IMR-90 (cell line): Measurements from ENCODE around the gene GMNN. TPM values are rescaled to one million over a fixed set of nuclear protein-coding genes. Genes with fewer than 3 reads are reported as not detected.

Experiments
- ATAC-seq: fragments of 200-7000 bp; cut with Tn5 transposase; 2 replicates; pipeline ENCODE4 v1.9.1; 2020; ENCODE audit warnings: low read depth, mild to moderate bottlenecking, moderate library complexity
- BruUV-seq: library from RNA; stranded (reverse); fragments of 400-500 nt; replicated peaks from 2 replicates; lab custom pipeline; 2021; lab: Mats Ljungman, UMichigan
- CTCF ChIA-PET: fragments of 300-600 bp; formaldehyde crosslinking; extraction: SDS; loops from one replicate; lab custom pipeline; 2021; ENCODE audit warnings: antibody characterized with exemption; lab: Yijun Ruan, JAX
- POLR2A ChIA-PET: fragments of 300-600 bp; sonication (Branson Sonifier 250); formaldehyde crosslinking; loops from one replicate; lab custom pipeline; 2022; ENCODE audit warnings: antibody characterized with exemption; ENCODE audit not compliant: unreplicated experiment; lab: Charles Lee
- DNase-seq: peaks from one replicate; pipeline ENCODE4 v3.0.0; 2013
- H2AFZ ChIP-seq: replicated peaks from 2 replicates; pipeline ENCODE3; 2013; ENCODE audit warnings: low read length, mild to moderate bottlenecking; ENCODE audit not compliant: poor library complexity
- H2AK5ac ChIP-seq: 2 replicates; pipeline ENCODE4 v1.6.1; 2013; ENCODE audit warnings: low read depth, low read length, inconsistent platforms
- H2AK9ac ChIP-seq: replicated peaks from 2 replicates; pipeline ENCODE3; 2013; ENCODE audit warnings: mild to moderate bottlenecking, low read depth, low read length, moderate library complexity; ENCODE audit not compliant: poor library complexity
- H2BK120ac ChIP-seq: 2 replicates; pipeline ENCODE4 v1.6.1; 2013; ENCODE audit warnings: low read depth, low read length, inconsistent platforms
- H2BK15ac ChIP-seq: 3 replicates; pipeline ENCODE4 v1.6.1; 2013; ENCODE audit warnings: low read depth, low read length, inconsistent platforms
- H2BK20ac ChIP-seq: 2 replicates; pipeline ENCODE4 v1.6.1; 2013; ENCODE audit warnings: low read depth, mild to moderate bottlenecking, inconsistent platforms, low read length, moderate library complexity
- H2BK5ac ChIP-seq: 2 replicates; pipeline ENCODE4 v1.6.1; 2013; ENCODE audit warnings: mild to moderate bottlenecking, low read depth, low read length, inconsistent platforms; ENCODE audit not compliant: poor library complexity, severe bottlenecking
- H3K14ac ChIP-seq: replicated peaks from 2 replicates; pipeline ENCODE4 v1.6.1; 2013; ENCODE audit warnings: low read depth, low read length, inconsistent platforms
- H3K18ac ChIP-seq: 2 replicates; pipeline ENCODE4 v1.6.1; 2013; ENCODE audit warnings: low read depth, low read length, control low read depth
- H3K23ac ChIP-seq: 2 replicates; pipeline ENCODE4 v1.6.1; 2013; ENCODE audit warnings: low read depth, low read length, inconsistent platforms
- H3K27ac ChIP-seq: 2 replicates; pipeline ENCODE4 v1.5.1; 2013; ENCODE audit warnings: mild to moderate bottlenecking, control low read depth, low read length; ENCODE audit not compliant: insufficient read depth
- H3K27me3 ChIP-seq: 2 replicates; pipeline ENCODE4 v1.6.1; 2013; ENCODE audit warnings: low read length; ENCODE audit not compliant: control insufficient read depth, insufficient read depth
- H3K36me3 ChIP-seq: 2 replicates; pipeline ENCODE4 v1.6.1; 2013; ENCODE audit warnings: low read length, mixed read lengths; ENCODE audit not compliant: control insufficient read depth, insufficient read depth
- H3K4ac ChIP-seq: 2 replicates; pipeline ENCODE4 v1.6.1; 2013; ENCODE audit warnings: low read depth, low read length, inconsistent platforms
- H3K4me1 ChIP-seq: 2 replicates; pipeline ENCODE4 v1.6.1; 2013; ENCODE audit warnings: low read length, mixed read lengths; ENCODE audit not compliant: control insufficient read depth, insufficient read depth
- H3K4me2 ChIP-seq: 2 replicates; pipeline ENCODE4 v1.6.1; 2013; ENCODE audit warnings: low read depth, mild to moderate bottlenecking, control low read depth, low read length, moderate library complexity
- H3K4me3 ChIP-seq: 2 replicates; pipeline ENCODE4 v1.5.1; 2013; ENCODE audit warnings: low read depth, mild to moderate bottlenecking, control low read depth, low read length, moderate library complexity; ENCODE audit not compliant: insufficient read depth
- H3K56ac ChIP-seq: 2 replicates; pipeline ENCODE4 v1.6.1; 2013; ENCODE audit warnings: low read length, inconsistent platforms; ENCODE audit not compliant: insufficient read depth; ENCODE audit errors: extremely low read depth
- H3K79me1 ChIP-seq, 2 experiments: 2 replicates each; pipeline ENCODE4 v1.6.1; 2013; ENCODE audit warnings: low read length in 2 of 2, inconsistent platforms in 1 of 2, low read depth in 1 of 2
- H3K9ac ChIP-seq: 2 replicates; pipeline ENCODE4 v1.6.1; 2013; ENCODE audit warnings: low read depth, low read length, control low read depth
- H3K9me1 ChIP-seq: 2 replicates; pipeline ENCODE4 v1.6.1; 2013; ENCODE audit warnings: low read length, inconsistent platforms; ENCODE audit not compliant: insufficient read depth
- H3K9me3 ChIP-seq: 2 replicates; pipeline ENCODE4 v1.6.1; 2013; ENCODE audit warnings: low read length; ENCODE audit not compliant: control insufficient read depth, insufficient read depth
- H4K20me1 ChIP-seq: 2 replicates; pipeline ENCODE4 v1.6.1; 2013; ENCODE audit warnings: low read length, inconsistent platforms; ENCODE audit not compliant: insufficient read depth
- H4K5ac ChIP-seq: 2 replicates; pipeline ENCODE4 v1.6.1; 2013; ENCODE audit warnings: mild to moderate bottlenecking, low read depth, low read length, control low read depth
- H4K8ac ChIP-seq, 2 experiments: 2 replicates each; pipeline ENCODE4 v1.6.1; 2013; ENCODE audit warnings: low read depth in 2 of 2, low read length in 2 of 2, control low read depth in 1 of 2, inconsistent platforms in 1 of 2
- H4K91ac ChIP-seq: 2 replicates; pipeline ENCODE4 v1.6.1; 2013; ENCODE audit warnings: low read depth, low read length, inconsistent platforms; ENCODE audit not compliant: insufficient read depth
- CEBPB ChIP-seq: IDR thresholded peaks from 2 replicates; pipeline ENCODE4 v1.6.1; 2012; ENCODE audit warnings: low read depth, low read length, improper control_type of control experiment
- CHD1 ChIP-seq: IDR thresholded peaks from 2 replicates; pipeline ENCODE4 v1.6.1; 2012; ENCODE audit warnings: low read depth, low read length, improper control_type of control experiment
- CTCF ChIP-seq: conservative IDR thresholded peaks from 2 replicates; pipeline ENCODE4 v1.5.1; 2012; ENCODE audit warnings: mild to moderate bottlenecking, low read depth, low read length, improper control_type of control experiment
- ELK1 ChIP-seq: fragments of 150-350 bp; IDR thresholded peaks from 2 replicates; pipeline ENCODE4 v1.6.1; 2016; ENCODE audit warnings: low read depth, mild to moderate bottlenecking, low read length, moderate library complexity, borderline replicate concordance
- FOS ChIP-seq: fragments of 150-350 bp; IDR thresholded peaks from 2 replicates; pipeline ENCODE4 v1.6.1; 2016; ENCODE audit warnings: low read depth, low read length
- MAFK ChIP-seq: IDR thresholded peaks from 2 replicates; pipeline ENCODE4 v1.6.1; 2012; ENCODE audit warnings: low read depth, low read length, improper control_type of control experiment
- MAZ ChIP-seq: IDR thresholded peaks from 2 replicates; pipeline ENCODE4 v1.6.1; 2012; ENCODE audit warnings: low read depth, mild to moderate bottlenecking, low read length, improper control_type of control experiment, moderate library complexity, borderline replicate concordance
- NFE2L2 ChIP-seq: fragments of 150-350 bp; IDR thresholded peaks from 2 replicates; pipeline ENCODE4 v1.6.1; 2016; ENCODE audit warnings: low read depth, mild to moderate bottlenecking, low read length
- RAD21 ChIP-seq: IDR thresholded peaks from 2 replicates; pipeline ENCODE4 v1.6.1; 2012; ENCODE audit warnings: low read length, improper control_type of control experiment
- RFX5 ChIP-seq: IDR thresholded peaks from 2 replicates; pipeline ENCODE4 v1.8.0; 2012; ENCODE audit warnings: low read depth, mild to moderate bottlenecking, low read length, moderate library complexity
- SMC3 ChIP-seq: fragments of 150-350 bp; IDR thresholded peaks from 2 replicates; pipeline ENCODE4 v1.6.1; 2016; ENCODE audit warnings: low read depth, mild to moderate bottlenecking, antibody characterized with exemption, low read length, moderate library complexity
- USF2 ChIP-seq: fragments of 150-350 bp; IDR thresholded peaks from 2 replicates; pipeline ENCODE4 v1.6.1; 2017; ENCODE audit warnings: mild to moderate bottlenecking, antibody characterized with exemption, low read length, low read depth
- WGBS, 2 experiments: methylation state at CpG; one replicate each; pipeline versions ENCODE4 v1.1.5 to v1.1.7; 2013; ENCODE audit warnings: missing lambda C conversion rate in 2 of 2; ENCODE audit not compliant: insufficient read length in 1 of 2; ENCODE audit errors: extremely low coverage in 2 of 2; 5-methylcytosine and 5-hydroxymethylcytosine counted together
- dilution Hi-C: fragments of 300-500 bp; cut with HindIII; formaldehyde crosslinking; loops from one replicate; pipeline ENCODE4 v1.14.3; 2018; ENCODE audit warnings: low sequenced_read_pairs; ENCODE audit not compliant: unreplicated experiment
- in situ Hi-C: fragments of 300-500 bp; cut with MboI; formaldehyde crosslinking; loops from 3 replicates; pipeline ENCODE4 v1.14.3; 2019; ENCODE audit warnings: low sequenced_read_pairs, inconsistent platforms, mixed read lengths
- intact Hi-C: fragments of 100-400 bp; cut with micrococcal nuclease; formaldehyde crosslinking; loops from 2 replicates; pipeline ENCODE4 v1.10.0; 2022
- polyA plus RNA-seq, 3 experiments: library from polyadenylated mRNA; depleted of rRNA; stranded (reverse); fragments of >200 nt; gene quantifications; 2 replicates each; pipeline ENCODE4 v1.2.3, GENCODE V29; 2012; ENCODE audit warnings: low replicate concordance in 1 of 3
- total RNA-seq: library from RNA; depleted of rRNA; stranded (reverse); fragments of >200 nt; gene quantifications from 2 replicates; pipeline ENCODE4 v1.2.3, GENCODE V29; 2012

GMNN gene
- total and polyA plus RNA-seq, 2 of the 4 experiments (the other 2 are of a cell fraction), result 19.7 to 22.2 TPM

- WGBS, 2 experiments, result no CpG with 5 or more reads among the region's 6 CpGs
- H2BK20ac ChIP-seq, result no peak overlapping the region
- H3K14ac ChIP-seq, result no peak overlapping the region
- H2AK5ac ChIP-seq, result no peak overlapping the region
- H3K9me3 ChIP-seq, result no peaks in the 10 kb centered on the region
- no peak overlapping the region for H4K91ac ChIP-seq
- TF ChIP-seq NFE2L2 (no peak), ELK1 (no peak), SMC3 (no peak), MAFK (no peak), FOS (no peak), CEBPB (no peak), MAZ (no peak), RAD21 (no peak), CHD1 (no peak), USF2 (no peak), CTCF (no peak), RFX5 (no peak)
- no peak overlapping the region for H3K9ac ChIP-seq
- 0 out of 2 replicates have a peak, but pooled peaks cover 2% of the 10 kb centered on the region for H3K9me1 ChIP-seq
- in situ Hi-C loops, result no loop called here
- DNase-seq (no peak), ATAC-seq (no peak)
- ChIA-PET CTCF (interaction anchor here (0.6 kb wide), 1 partner anchor 22 kb away, joined by 3 read pairs; no protein-coding TSS in a partner anchor), POLR2A (no interaction called here)
- no peak overlapping the region for H4K8ac ChIP-seq
- H2BK5ac ChIP-seq, result no peak overlapping the region
- H3K79me1 ChIP-seq, result no peaks in the 10 kb centered on the region
- intact Hi-C loops, result no loop called here
- H2BK120ac ChIP-seq, result no peak overlapping the region
- H3K18ac ChIP-seq, result no peak overlapping the region
- H3K4me1 ChIP-seq, result peaks cover 7% of the 10 kb centered on the region
- H3K27me3 ChIP-seq, result no peaks in the 10 kb centered on the region
- dilution Hi-C loops, result no loop called here
- H4K5ac ChIP-seq, result no peak overlapping the region
- H3K4me3 ChIP-seq, result no peak overlapping the region
- H2AK9ac ChIP-seq, result no peak overlapping the region
- no peak overlapping the region for H3K56ac ChIP-seq
- H3K23ac ChIP-seq, result no peak overlapping the region
- H4K20me1 ChIP-seq, result no peaks in the 10 kb centered on the region
- no peak overlapping the region for H2AFZ ChIP-seq
- no peak overlapping the region for H3K27ac ChIP-seq
- no TSS peak for BruUV-seq
- H3K4ac ChIP-seq, result no peak overlapping the region
- H2BK15ac ChIP-seq, result no peak overlapping the region
- H3K4me2 ChIP-seq, result no peak overlapping the region
- H3K36me3 ChIP-seq, result peaks cover 9% of the 10 kb centered on the region; the same call in 1 of the 2 replicates
Observed at GRCh38 chr6:24824142-24824938, 49.6 kb downstream of the GMNN start.
